Heart left ventricle (tissue), 16 donors: Measurements from ENCODE around the gene PLEKHA7. TPM values are rescaled to one million over a fixed set of nuclear protein-coding genes. Genes with fewer than 3 reads are reported as not detected.

Source experiments
- ATAC-seq, 4 donors: fragments of 200-7000 bp; cut with Tn5 transposase; one replicate each; pipeline ENCODE4 v1.9.1; 2020 to 2022; ENCODE audit warnings: moderate library complexity in 4 of 4, mild to moderate bottlenecking in 3 of 4, moderate number of reproducible peaks in 1 of 4
- DNase-seq, 5 donors: peaks; one replicate each; pipeline ENCODE4 v3.0.0-alpha.2; 2020
- H3K27ac ChIP-seq, 12 donors: fragments of 200-600 bp; sonication (generic) in 4 of 12; one replicate each; pipeline versions ENCODE4 v1.5.0 to v1.8.0; 2016 to 2022; ENCODE audit warnings: mild to moderate bottlenecking in 2 of 12
- H3K27me3 ChIP-seq, 9 donors: fragments of 200-600 bp; sonication (generic) in 2 of 9; one replicate each; pipeline versions ENCODE4 v1.5.1 to v1.8.0; 2016 to 2022; ENCODE audit warnings: mild to moderate bottlenecking in 3 of 9
- H3K36me3 ChIP-seq, 9 donors: fragments of 200-600 bp; sonication (generic) in 2 of 9; one replicate each; pipeline versions ENCODE4 v1.5.0 to v1.8.0; 2018 to 2022; ENCODE audit warnings: mild to moderate bottlenecking in 2 of 9
- H3K4me1 ChIP-seq, 12 donors: fragments of 200-600 bp; sonication (generic) in 4 of 12; one replicate each; pipeline versions ENCODE4 v1.5.0 to v1.8.0; 2016 to 2022; ENCODE audit warnings: mild to moderate bottlenecking in 3 of 12
- H3K4me3 ChIP-seq, 12 donors: fragments of 200-600 bp; sonication (generic) in 4 of 12; one replicate each; pipeline versions ENCODE4 v1.5.0 to v1.8.0; 2017 to 2022; ENCODE audit warnings: mild to moderate bottlenecking in 9 of 12, moderate library complexity in 4 of 12
- H3K9me3 ChIP-seq, 12 donors: fragments of 200-600 bp; sonication (generic) in 4 of 12; one replicate each; pipeline versions ENCODE4 v1.5.0 to v1.8.0; 2016 to 2022; ENCODE audit warnings: mild to moderate bottlenecking in 1 of 12
- CTCF ChIP-seq, 12 donors: fragments of 200-600 bp; sonication (generic) in 4 of 12; IDR thresholded peaks; one replicate each; pipeline versions ENCODE4 v1.5.0 to v1.8.0; 2018 to 2022; ENCODE audit warnings: antibody characterized with exemption in 12 of 12, mild to moderate bottlenecking in 5 of 12
- POLR2A ChIP-seq, 2 donors: fragments of 450-650 bp; IDR thresholded peaks; one replicate each; pipeline ENCODE4 v1.6.1; 2017; ENCODE audit warnings: antibody characterized with exemption in 2 of 2, mild to moderate bottlenecking in 2 of 2, moderate library complexity in 2 of 2
- WGBS, 4 donors: extraction: QIAGEN DNeasy Blood & Tissue Kit in 2 of 4; methylation state at CpG; one replicate each; pipeline versions ENCODE4 v1.1.5 to v1.1.7; 2013 to 2018; 5-methylcytosine and 5-hydroxymethylcytosine counted together
- intact Hi-C, 10 donors: fragments of 100-400 bp; cut with DNase I; formaldehyde crosslinking; loops; one replicate each; pipeline versions ENCODE4 v1.11.1 to v1.14.2; 2022
- polyA plus RNA-seq, 2 donors: library from polyadenylated mRNA; stranded (reverse); fragments of 200-250 nt; gene quantifications; one replicate each; pipeline ENCODE4 v1.2.3, GENCODE V29; 2013
- total RNA-seq, 9 donors: library from RNA; depleted of rRNA in 2 of 9; stranded (reverse); fragments of >200 nt in 2 of 9; fragmentation: NEBNext Ultra II Directional in 3 of 9; extraction: Animal tissue kit (Norgen Biotek cat#: 25700) in 3 of 9; gene quantifications; one replicate each; pipeline versions ENCODE4 v1.1.0 to v1.2.4, GENCODE V29; 2016 to 2023
- donor health status: ischemic (EF 13 %, LVEDD 7.1; RV severe dilation, severe dysfunction).
- donor health status: healthy with polysubstance abuse.
- donor health status: DM: no; HTN: yes; CAD: no.
- donor health status: DM: no; HTN: no; CAD: no.
- donor health status: ischemic (EF 25% LVEDD 6.9; RV normal size, moderate dysfunction).
- donor health status: ischemic (EF 25% LVEDD 5.7; RV mildly dilated, moderate dysfunction).
- donor health status: healthy.
- donor health status: DM: yes; HTN: yes; CAD: no.
- donor health status: ischemic (EF 35%, LVEDD 5.7; RV mildly dilated, moderate dysfunction).
- donor health status: nonischemic (EF 11% LVEDD 7.7; RV severe dilation, severe dysfunction).
- donor health status: DM: yes; HTN: yes; CAD: no.
- donor health status: PGD.
- donor health status: ischemic (EF 29% LVEDD 5.4; RV normal size, mild dysfunction).
- donor health status: nonischemic (EF 23%, LVEDD 6.1; RV moderate dilation, normal function).

The PLEKHA7 gene
- total and polyA plus RNA-seq, 11 donors = 13.1 to 57.5 (median 23.5) TPM

GRCh38 chr11:16933756-16934603 is 80.2 kb downstream of the PLEKHA7 start:
- no peak for TF ChIP-seq POLR2A (IDR thresholded peaks at IDR 0.05)
- no peak for TF ChIP-seq CTCF (IDR thresholded peaks at IDR 0.05)
- Histone ChIP-seq H3K4me3 (no peak overlapping the region), H3K4me1 (peaks cover 0 to 43% (median 20%) of the 10 kb centered on the region in 12 donors), H3K27ac (peak overlapping the region in 11 of 12 donors; percentile 28 to 87 (median 64)), H3K27me3 (no peaks in the 10 kb centered on the region), H3K36me3 (no peaks in the 10 kb centered on the region), H3K9me3 (no peaks in the 10 kb centered on the region)
- ATAC-seq = peak; percentile 53 to 85 (median 67)
- WGBS, 4 donors = 24 to 39% (median 29%) methylated on average over 8 of the region's 8 CpGs
- DNase-seq = peak in 4 of 5 donors; percentile 42 to 59 (median 48)
- intact Hi-C loops = loop anchor here in 5 of 10 donors (2.0 to 10.0 kb wide), 3 partner anchors 109 to 119 kb away; no protein-coding TSS in a partner anchor

- 3 to 27% (median 11%) methylated on average over 1 of the region's 1 CpG for WGBS, 4 donors
- H3K4me3 ChIP-seq = no peak overlapping the region
- H3K9me3 ChIP-seq = no peaks in the 10 kb centered on the region
- intact Hi-C loops = loop anchor here in 4 of 10 donors (10.0 kb wide), 2 partner anchors 108 to 118 kb away; no protein-coding TSS in a partner anchor
- ATAC-seq (peak in 1 of 4 donors; percentile 15), DNase-seq (no peak)
- H3K36me3 ChIP-seq = no peaks in the 10 kb centered on the region
- peak overlapping the region in 11 of 12 donors; percentile 28 to 87 (median 64) for H3K27ac ChIP-seq
- H3K4me1 ChIP-seq = peaks cover 0 to 43% (median 20%) of the 10 kb centered on the region in 12 donors
- no peaks in the 10 kb centered on the region for H3K27me3 ChIP-seq
- TF ChIP-seq POLR2A (IDR thresholded peaks at IDR 0.05) (no peak), CTCF (IDR thresholded peaks at IDR 0.05) (no peak)
These were observed 80.9 kb downstream of the PLEKHA7 start for GRCh38 chr11:16933291-16933690.

- ATAC-seq (no peak), DNase-seq (no peak)
- no peaks in the 10 kb centered on the region for H3K9me3 ChIP-seq
- H3K27me3 ChIP-seq = peaks cover 0 to 37% (median 0%) of the 10 kb centered on the region in 9 donors
- H3K27ac ChIP-seq = no peak overlapping the region
- 91 to 94% (median 93%) methylated on average over 4 of the region's 4 CpGs for WGBS, 4 donors
- no peak overlapping the region for H3K4me3 ChIP-seq
- peaks cover 0 to 44% (median 18%) of the 10 kb centered on the region in 12 donors for H3K4me1 ChIP-seq
- intact Hi-C loops = loop anchor here in 2 of 10 donors (5.0 to 10.0 kb wide), 2 partner anchors 103 to 116 kb away; no protein-coding TSS in a partner anchor
- H3K36me3 ChIP-seq = no peaks in the 10 kb centered on the region
- TF ChIP-seq CTCF (IDR thresholded peaks at IDR 0.05) = no peak
- no peak for TF ChIP-seq POLR2A (IDR thresholded peaks at IDR 0.05)
These were observed 86.2 kb downstream of the PLEKHA7 start for GRCh38 chr11:16928044-16928443.
